Measurements from ENCODE around the gene SLC26A1. TPM values are rescaled to one million over a fixed set of nuclear protein-coding genes. Genes with fewer than 3 reads are reported as not detected.

SLC26A1 gene
- 0.43 and 0.47 TPM in 2 replicates for total RNA-seq

GRCh38 chr4:993111-994029 lies at the start of gene SLC26A1:
Gene SLC26A1 (minus strand): TSS chr4:993404. CDS start chr4:991703, 1,701 bp downstream.

GRCh38 chr4:1011022-1011665 lies 17.9 kb upstream of the SLC26A1 start, which contains the start of gene FGFRL1:
Gene FGFRL1 (plus strand): TSS chr4:1011626. CDS start chr4:1012486, 860 bp downstream.

GRCh38 chr4:986879-987623 lies 6.2 kb downstream of the SLC26A1 start, which contains the start of gene IDUA:
Gene IDUA (plus strand): TSS chr4:987044. CDS start chr4:987085, 41 bp downstream.

GRCh38 chr4:973431-974397 lies 19.5 kb downstream of the SLC26A1 start, which contains the start of gene DGKQ:
Gene DGKQ (minus strand): TSS chr4:973569. CDS start chr4:973482, 87 bp downstream.

Other genes starting within 250 kb of the SLC26A1 start
- not detected in 2 replicates for gene CPLX1, start 167.3 kb downstream of the SLC26A1 start, total RNA-seq
- 41.0 and 50.1 TPM in 2 replicates for gene GAK, start 61.1 kb downstream of the SLC26A1 start, total RNA-seq
- gene TMEM175, start 60.9 kb downstream of the SLC26A1 start, total RNA-seq, result 12.6 and 13.7 TPM in 2 replicates
- gene DGKQ, start 19.8 kb downstream of the SLC26A1 start, total RNA-seq, result 12.9 and 13.6 TPM in 2 replicates
- 9.5 and 14.3 TPM in 2 replicates for gene IDUA, start 6.4 kb downstream of the SLC26A1 start, total RNA-seq
- 29.2 and 35.7 TPM in 2 replicates for gene FGFRL1, start 18.2 kb upstream of the SLC26A1 start, total RNA-seq
- gene RNF212, start 120.2 kb upstream of the SLC26A1 start, total RNA-seq, result 0.09 and 0.32 TPM in 2 replicates
- 573 and 703 TPM in 2 replicates for gene SPON2, start 179.2 kb upstream of the SLC26A1 start, total RNA-seq

Data from bronchial smooth muscle cell (primary cell).